GM19025 (cell line): ENCODE data around the gene HSP90AA1.
"Not testable (repeated sequence)": the region's sequence is repeated elsewhere in the genome, so short reads cannot be mapped to it uniquely, and the experiment has no call there.

Experiments
- ATAC-seq: cut with Tn5 transposase; IDR thresholded peaks from one replicate; pipeline ENCODE4 v1.9.1; 2021; ENCODE audit warnings: mild to moderate bottlenecking, low read depth, moderate library complexity; ENCODE audit not compliant: unreplicated experiment

The HSP90AA1 gene

DNA sequence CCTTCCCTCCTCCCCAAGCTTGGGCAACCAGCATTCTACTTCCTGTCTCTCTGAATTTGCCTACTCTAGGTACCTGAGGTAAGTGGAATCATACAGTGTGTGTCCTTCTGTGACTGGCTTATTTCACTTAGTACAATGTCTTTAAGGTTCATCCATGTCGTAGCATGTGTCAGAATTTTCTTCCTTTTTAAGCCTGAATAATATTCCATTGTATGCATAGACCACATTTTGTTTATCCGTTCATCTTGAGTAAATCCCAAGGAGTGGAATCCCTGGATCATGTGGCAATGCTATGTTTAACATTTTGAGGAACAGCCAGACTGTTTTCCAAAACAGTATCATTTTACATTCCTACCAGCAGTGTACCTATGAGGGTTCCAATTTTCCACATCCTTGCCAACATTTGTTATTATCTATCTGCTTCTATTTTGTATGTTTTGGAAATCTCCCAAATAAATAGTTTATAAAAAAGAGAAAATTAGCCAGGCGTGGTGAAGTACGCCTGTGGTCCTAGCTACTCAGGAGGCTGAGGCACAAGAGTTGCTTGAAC, 12.4 kb downstream of the HSP90AA1 start:
- no peak for ATAC-seq

DNA sequence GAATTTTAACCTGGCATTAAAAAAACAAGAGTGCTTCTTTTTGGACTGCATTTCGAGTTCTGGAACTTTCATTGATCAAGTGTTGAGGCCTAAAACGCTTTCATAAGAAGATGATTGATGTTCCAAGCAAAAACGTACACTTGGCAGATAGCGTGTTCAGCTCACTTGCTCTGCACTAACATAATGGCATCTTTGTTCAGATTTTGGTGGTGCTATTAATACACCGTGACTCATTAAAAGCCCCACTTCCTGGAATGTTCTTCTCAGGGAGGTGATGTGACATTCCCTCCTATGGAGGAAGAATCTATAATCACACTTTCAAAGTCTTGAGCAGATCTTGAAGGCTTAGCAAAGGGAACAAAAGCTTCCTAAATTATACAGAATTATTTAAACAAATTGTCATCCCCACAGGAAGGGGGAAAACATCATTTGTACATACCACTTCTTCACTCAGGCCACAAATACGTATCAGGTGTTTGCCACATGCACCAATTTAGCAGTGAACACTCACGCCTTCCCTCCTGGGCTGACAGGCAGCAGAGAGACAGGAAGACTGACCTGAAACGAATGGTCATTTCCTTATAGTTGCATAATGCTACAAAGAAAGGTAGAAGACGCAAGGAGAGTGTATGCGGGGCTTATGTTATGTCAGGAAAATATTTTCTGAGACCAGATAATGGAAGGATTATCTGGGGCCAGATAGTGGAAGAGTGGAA, 15.4 kb downstream of the HSP90AA1 start:
- ATAC-seq, result no peak

DNA sequence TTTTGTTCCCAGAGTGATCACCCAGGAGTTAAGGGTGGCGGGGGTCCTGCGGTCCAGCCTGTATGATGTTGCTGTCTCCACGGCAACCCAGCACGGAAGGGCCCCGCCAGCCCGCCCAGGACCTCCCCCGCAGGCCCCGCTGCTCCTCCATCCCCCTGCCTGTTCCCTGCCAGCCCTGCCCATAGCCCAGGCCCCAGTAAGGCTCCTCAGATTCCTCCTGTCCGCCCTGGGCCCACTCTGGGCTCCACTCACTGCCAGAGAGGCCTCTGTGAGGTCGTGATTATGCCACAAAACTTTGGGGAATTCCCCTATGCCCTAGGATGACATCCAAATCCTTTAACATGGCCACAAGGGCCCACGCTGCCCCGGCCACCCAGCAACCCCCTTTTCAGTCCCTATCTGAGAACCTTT, 20.8 kb downstream of the HSP90AA1 start:
- no peak for ATAC-seq

DNA sequence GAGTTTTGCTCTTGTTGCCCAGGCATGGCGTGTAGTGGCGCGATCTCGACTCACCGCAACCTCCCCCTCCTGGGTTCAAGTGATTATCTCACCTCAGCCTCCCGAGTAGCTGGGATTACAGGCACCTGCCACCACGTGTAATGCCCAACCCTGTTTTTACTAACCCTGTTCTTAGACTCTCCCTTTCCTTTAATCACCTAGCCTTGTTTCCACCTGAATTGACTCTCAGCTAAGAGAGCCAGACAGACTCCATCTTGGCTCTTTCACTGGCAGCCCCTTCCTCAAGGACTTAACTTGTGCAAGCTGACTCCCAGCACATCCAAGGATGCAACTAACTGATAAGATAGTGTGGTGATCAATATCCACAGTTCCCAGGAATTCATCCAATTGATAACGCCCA, 22.3 kb downstream of the HSP90AA1 start:
- not testable (repeated sequence) for ATAC-seq

DNA sequence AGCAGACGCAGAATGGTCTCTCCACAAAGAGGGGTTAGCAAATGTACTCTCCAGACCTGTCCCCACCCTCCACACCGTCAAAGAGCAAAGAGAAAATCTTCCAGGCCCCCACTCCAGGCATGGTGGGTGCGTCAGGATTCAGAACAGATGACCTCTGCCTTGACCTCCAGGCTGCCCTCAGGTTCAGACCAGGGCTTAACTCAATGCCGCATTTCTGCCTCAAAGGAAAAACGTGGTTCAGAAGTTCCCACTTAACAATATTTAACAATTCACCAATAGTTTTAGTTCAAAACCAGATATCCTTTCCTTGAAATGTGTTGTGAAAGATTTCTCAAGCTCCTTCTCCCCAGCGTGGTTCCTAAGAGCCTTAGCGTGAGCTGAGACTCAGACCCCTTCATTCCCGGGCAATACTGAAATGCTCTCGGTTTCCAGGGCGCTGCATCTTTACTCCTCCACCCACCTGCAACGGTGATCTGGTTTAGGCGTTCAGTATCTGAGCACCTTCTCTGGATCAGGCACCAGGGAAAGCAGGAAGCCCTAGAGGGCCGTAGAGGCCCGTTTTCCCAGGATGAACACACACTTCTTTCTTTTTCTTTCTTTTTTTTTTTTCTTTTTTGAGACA, 22.9 kb downstream of the HSP90AA1 start:
- ATAC-seq, result no peak

DNA sequence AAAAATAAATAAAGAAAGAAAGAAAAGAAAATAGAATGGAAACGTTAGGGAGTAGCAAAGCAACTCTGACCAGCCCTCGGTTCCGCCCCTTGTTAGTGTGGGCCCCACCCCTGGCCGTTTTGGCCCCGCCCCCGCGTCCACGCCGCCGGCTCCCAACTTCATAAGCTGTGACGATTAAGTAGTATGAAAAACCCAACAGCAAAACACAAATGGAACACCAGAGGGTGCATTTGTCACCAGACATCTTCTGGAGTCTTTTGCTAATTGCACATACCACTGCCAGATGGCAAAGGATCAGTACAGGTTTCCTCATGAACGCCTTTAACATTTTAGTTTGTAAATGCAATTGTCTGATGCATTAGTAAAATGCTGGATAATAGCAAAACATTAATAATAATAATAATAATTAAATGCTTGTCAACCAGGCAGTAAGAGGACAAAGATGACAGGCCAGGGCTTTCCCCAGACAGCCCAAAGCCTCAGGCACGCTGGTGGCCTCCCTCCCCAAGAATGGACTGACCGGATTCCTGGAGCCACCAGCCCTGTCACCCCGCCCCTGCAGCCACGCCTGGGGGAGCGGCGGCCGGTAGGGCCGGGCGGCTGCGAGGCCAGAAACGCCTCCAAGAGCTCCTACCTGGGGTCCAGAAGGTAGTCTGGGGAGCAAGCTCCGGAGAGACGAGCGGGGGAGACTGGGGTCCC, 23.6 kb downstream of the HSP90AA1 start:
- no peak for ATAC-seq

DNA sequence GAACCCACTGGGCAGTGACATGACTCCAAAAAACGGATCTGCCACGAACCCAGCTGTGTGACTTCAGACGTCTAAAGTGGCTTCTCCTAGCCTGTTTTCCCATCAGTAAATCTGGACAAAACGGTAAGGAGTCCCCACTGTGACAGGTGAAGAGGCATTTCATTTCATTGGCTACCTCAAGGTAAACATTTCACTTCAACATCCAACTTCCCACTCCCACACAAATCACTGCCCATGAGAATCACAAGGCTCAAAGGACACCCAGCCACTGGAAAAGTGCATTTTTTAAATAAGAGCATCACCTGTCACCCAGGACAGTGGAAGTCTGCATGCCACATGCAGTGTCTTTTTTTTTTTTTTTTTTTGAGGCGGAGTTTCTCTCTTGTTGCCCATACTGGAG, 27.9 kb downstream of the HSP90AA1 start:
- no peak for ATAC-seq

DNA sequence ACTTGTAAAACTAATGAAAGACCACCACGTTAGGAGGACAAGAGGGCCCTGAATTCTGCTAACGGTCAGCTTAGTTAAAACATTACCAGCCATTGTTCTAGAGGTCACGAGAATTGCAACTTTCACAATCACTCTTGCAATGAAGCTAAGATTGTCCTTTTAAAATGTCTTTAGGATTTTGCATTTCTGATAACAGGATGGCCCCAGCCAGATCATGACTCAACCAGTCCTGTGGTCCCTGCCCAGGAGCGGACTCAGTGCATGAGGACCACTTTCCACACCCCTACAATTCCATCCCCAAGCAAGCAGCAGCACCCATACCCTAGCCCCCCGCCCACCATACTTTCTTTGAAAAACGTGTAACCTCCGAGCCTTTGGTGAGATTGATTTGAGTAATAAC, 28.7 kb downstream of the HSP90AA1 start:
- no peak for ATAC-seq

DNA sequence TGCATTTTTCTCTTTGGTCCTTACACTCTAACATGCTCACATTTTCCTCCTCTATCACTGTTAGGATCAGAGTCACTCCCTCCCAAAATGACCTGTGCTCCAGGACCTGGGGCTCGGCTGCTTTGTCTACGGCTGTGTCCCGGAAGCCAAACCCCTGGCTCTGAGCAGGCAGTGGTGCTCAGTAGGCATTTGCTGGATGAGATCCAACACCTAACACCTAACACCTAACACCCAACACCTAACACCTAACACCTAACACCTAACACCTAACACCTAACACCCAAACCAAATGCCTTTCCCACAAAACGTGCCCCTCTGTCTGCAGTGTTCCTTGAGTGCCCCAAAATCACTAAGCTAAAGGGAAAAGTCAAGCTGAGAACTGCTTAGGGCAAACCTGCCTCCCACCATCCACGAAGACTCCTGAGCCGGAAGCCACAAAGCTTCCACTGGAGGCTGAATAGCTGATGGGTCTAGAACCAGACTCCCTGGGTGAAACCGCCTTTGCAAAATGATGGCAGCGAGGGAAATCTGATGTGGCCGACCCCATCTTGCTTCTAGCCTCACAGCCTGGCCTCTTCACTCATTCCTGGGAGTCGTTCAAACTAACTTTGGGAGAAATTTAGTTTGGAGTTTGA, 29.2 kb downstream of the HSP90AA1 start:
- no peak for ATAC-seq

DNA sequence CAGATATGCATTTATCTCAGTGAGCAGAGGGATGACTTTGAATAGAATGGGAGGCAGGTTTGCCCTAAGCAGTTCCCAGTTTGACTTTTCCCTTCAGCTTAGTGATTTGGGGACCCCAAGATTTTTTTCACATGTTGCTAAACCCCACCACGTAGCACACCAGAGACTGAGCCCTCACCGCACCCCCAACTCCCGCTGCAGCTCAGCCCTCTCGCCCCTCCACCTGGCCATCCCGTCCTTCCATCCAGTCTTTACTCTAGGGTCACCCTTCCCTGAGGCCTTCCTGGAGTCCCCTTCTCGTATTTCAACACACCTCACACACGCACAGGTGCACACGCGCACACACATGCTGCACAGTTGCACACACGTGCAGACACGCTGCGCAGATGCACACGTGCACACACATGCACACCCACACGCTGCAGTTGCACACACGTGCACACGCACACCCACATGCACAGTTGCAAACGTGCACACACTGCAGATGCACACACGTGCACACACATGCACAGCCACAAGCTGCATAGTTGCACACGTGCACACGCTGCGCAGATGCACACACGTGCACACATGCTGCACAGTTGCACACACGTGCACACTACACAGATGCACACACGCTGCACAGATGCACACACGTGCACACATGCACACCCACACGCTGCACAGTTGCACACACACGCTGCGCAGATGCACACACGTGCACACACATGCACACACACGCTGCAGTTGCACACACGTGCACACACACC, 30.0 kb downstream of the HSP90AA1 start:
- no peak for ATAC-seq

DNA sequence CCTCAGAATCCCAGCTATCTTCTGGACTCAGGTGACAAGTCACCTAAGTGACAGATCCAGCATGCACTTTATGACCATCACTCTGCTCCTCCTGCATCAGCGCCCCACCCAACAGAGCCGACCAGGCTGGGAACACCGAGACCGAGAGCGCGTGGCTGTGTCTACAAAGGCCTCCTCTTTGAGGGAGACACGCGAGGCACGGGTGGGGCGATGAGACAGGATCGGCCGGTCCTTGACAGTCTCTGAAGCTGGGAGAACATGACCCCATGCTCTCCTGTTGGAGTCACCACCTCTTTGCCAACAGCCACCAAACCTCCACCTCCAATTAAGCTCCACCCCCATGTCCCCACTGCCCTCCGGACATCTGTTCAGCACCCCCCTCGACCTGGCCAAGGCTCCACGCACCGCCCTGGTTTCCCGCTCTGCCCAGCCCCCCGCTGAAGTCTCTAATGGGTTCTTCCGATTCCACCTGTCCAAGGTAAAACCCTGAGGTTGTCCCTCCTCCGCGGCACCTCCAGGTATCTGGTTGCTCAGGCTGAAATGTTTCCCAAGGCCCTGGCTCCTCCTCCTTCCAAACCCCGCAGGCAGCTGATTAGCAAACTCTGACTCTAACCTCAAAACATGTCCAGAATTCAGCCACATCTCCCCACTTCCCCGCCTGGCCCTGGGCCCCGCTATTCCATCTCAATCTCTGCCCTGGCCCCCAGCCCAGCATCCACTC, 31.5 kb downstream of the HSP90AA1 start:
- no peak for ATAC-seq

DNA sequence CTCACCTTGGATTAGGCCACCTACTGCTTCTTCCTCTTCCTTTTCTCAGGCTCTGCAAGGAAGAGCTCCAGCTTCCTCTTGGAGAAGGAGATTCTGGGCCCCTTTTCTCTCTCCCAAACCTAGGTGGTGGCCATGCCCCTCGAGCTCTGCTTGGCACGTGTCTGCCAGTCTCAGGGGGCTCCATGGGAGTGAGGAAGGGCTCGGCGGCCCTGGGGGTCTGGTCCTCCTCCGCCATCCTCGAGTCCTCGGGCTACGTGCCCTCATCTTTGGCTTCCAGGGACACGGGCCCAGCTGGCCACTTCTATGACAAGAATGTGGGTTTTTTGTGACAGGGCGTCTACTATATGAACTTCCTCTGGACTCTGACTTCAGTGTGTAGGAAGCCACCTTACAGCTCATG, 34.3 kb downstream of the HSP90AA1 start:
- no peak for ATAC-seq

DNA sequence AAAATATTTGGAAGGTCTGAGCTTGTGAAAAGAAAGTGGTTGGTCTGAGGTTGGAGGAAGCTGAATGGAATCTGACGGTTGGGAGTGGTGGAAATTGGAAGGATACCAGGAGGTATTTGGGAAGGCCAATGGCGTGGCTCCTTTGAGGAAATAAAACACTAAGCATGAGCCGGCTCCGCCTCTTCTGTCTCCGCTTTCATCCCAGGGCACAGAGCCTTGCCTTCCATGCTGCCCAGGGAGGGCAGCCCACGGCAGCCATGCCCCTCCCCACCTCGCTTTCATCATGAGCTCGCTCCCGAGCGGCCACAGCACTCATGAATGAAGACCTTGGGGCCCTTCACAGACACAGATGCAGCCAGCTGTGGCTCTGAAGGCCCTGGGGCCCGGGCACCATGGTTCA, 36.2 kb downstream of the HSP90AA1 start:
- no peak for ATAC-seq

DNA sequence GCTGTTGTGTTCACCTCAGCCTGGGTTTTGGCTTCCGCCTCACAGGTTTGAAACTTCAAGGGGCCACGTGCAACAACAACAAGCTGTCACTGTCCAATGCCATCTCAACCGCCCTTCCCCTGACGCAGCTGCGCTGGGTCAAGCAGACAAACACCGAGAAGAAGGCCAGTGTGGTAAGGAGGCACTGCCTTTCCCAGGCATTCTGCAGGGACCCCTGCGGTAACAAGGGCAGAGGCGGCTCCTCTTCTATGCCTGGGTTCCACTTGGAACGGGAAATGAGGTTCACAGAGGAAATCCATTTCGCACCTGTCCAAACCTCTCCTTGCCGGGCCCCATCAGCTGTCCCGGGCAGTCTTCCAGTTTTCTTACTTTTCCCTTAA, 36.8 kb downstream of the HSP90AA1 start:
- no peak for ATAC-seq

DNA sequence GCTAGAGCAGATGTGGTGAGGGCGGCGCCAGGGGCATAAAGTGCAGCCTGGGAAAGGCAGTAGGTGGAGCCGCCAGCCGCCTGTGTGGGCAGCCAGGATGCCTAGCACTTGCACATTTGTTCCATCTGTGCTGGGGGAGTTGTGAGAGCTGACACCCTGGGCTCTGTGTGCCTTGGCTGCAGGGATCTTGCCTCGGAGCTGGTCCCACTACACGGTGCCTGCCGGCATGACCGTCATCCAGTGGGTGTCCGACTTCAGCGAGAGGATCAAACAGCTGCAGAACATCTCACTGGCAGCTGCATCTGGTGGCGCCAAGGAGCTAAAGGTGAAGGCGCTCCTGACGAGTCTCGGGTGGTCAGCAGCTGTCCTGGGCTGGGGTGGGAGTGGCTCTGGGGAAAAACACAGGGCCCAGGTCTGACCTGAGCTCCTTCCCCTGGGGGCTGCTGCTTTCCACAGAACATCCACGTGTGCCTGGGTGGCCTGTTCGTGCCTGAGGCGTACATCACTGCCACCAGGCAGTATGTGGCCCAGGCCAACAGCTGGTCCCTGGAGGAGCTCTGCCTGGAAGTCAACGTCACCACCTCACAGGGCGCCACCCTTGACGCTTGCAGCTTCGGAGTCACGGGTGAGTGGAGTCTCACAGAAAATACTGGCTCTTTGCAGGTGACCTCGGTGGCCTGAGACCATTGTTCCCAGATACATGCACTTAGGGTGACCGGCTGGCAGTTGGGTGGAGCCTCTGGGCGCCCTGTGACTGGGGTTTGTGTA, 37.4 kb downstream of the HSP90AA1 start:
- no peak for ATAC-seq

DNA sequence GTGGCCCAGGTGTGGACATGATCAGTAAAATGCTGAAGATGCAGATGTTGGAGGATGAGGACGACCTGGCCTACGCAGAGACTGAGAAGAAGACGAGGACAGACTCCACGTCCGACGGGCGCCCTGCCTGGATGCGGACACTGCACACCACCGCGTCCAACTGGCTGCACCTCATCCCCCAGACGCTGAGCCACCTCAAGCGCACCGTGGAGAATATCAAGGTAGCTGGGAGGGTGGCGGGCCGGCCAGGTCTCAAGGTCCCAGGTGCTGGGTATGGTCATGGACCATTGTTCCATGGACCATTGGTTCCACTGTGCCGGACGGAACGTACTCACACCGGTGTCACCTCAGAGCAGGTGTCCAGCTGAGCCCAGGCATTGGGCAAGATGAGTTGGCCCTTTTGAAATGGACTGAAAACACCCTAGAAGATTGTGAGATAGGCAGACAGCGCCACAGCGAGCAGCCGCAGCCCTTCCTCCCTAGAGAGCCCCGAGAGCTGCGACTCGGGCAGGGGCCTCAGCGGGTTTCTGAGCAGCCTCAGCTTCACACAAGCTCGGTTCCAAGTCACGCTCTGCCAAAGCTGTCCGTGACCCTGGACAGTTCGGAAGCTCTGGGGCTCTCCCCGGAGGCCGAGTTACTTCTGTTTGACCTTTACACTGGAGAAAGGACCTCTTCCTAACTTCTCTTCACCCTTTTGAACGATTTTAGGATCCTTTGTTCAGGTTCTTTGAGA, 38.9 kb downstream of the HSP90AA1 start:
- no peak for ATAC-seq

DNA sequence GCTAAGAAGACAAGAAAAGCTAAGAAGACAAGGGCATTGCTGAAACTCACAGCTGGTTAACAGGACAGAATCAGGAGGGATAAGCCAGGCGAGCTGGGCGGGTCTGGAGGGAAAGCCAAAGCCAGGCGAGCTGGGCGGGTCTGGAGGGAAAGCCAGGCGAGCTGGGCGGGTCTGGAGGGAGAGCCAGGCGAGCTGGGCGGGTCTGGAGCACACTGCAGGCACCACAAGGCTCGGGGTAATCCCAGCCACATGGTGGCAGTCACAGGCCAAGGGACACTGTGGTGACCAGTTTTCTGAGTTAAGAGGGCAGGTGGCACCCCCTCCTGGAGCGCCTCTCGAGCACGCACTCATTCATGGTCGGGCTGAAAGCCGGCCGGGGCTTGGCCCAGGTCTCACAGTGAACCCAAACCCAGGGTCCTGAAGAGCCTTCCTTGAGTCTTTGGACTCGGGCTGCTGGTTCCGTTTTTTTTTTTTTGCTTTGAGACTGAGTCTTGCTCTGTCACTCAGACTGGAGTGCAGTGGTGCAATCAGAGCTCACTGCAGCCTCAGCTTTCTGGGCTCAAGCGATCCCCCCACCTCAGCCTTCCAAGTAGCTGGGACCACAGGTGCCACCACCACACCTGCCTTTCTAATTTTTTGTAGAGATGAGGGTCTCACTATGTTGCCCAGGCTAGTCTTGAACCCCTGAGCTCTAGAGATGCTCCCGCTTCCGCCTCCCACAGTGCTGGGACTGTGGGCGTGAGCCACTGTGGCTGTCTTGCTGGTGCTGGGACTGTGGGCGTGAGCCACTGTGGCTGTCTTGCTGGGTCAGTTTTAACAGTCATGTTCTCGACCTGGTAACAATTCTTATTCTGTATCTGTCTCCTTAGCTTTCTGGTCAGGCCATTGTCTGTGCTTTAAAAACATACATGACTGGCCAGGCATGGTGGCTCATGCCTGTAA, 40.2 kb downstream of the HSP90AA1 start:
- no peak for ATAC-seq
